ENCODE measurements around the gene DIP2C.

Gene DIP2C

DNA sequence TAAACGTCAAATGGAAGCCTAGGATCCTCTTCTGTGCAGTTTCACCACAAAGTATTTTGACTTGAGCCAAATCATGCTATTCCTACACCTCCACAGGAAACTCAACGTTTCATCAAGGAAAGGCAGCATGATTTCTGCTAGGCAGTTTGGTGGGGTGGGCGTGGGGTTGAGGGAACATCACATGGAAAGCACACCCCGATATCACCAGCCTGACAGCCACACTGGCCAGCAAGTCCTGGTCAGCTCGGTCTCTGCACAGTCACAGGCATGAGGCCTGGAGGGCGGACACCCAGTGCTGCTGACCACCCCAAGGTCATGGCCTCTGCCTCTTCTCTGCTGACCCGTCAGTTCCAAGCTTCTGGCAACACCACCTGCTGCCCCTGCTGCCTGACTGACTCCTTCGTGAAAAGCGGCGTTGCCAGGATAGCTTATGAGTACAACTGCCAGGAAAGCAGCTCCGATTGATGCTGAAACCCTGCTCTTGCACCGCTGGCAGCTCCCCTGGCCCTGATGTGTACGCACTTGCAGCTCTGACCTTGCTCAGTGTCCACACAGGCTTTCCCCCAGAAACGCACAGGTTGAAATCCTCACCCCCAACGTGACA is 171.5 kb downstream of the DIP2C start:
- H2BK5ac ChIP-seq (ENCODE audit: low read length): no peak overlapping the region
- H2BK15ac ChIP-seq (replicated peaks; ENCODE audit: low read depth): no peak overlapping the region
- H3K9ac ChIP-seq (ENCODE audit: low read length): no peak overlapping the region
- H3K4ac ChIP-seq (ENCODE audit: low read depth, low read length): no peak overlapping the region
- H3K23ac ChIP-seq (ENCODE audit: low read length): no peak overlapping the region
- no peak overlapping the region for H3K4me3 ChIP-seq (ENCODE audit: low read length)
- H4K5ac ChIP-seq (ENCODE audit: low read length): no peak overlapping the region
- no peak overlapping the region for H3K56ac ChIP-seq (ENCODE audit: low read length)
- H3K27me3 ChIP-seq (ENCODE audit: insufficient read depth, low read length, poor library complexity): no peaks in the 10 kb centered on the region
- no peak overlapping the region for H4K8ac ChIP-seq (ENCODE audit: low read depth, low read length)
- no peaks in the 10 kb centered on the region for H3K36me3 ChIP-seq (ENCODE audit: control insufficient read depth, insufficient read depth, low read length)
- H3K4me2 ChIP-seq (ENCODE audit: low read length): no peak overlapping the region
- no CpG with 5 or more reads among the region's 15 CpGs for WGBS (ENCODE audit: extremely low coverage, insufficient coverage, low lambda C conversion rate)
- H3K79me1 ChIP-seq (ENCODE audit: low read length): no peaks in the 10 kb centered on the region
- no peak overlapping the region for H3K27ac ChIP-seq (ENCODE audit: low read depth, low read length)
- H3K18ac ChIP-seq (ENCODE audit: low read length): no peak overlapping the region
- no peaks in the 10 kb centered on the region for H3K4me1 ChIP-seq (ENCODE audit: control insufficient read depth, low read depth, low read length)
- H2BK120ac ChIP-seq (ENCODE audit: low read depth, low read length): no peak overlapping the region
- H3K79me2 ChIP-seq (ENCODE audit: control insufficient read depth, insufficient read depth, low read length): no peaks in the 10 kb centered on the region
- H2AK5ac ChIP-seq (ENCODE audit: low read length): no peak overlapping the region
- DNase-seq: no peak

DNA sequence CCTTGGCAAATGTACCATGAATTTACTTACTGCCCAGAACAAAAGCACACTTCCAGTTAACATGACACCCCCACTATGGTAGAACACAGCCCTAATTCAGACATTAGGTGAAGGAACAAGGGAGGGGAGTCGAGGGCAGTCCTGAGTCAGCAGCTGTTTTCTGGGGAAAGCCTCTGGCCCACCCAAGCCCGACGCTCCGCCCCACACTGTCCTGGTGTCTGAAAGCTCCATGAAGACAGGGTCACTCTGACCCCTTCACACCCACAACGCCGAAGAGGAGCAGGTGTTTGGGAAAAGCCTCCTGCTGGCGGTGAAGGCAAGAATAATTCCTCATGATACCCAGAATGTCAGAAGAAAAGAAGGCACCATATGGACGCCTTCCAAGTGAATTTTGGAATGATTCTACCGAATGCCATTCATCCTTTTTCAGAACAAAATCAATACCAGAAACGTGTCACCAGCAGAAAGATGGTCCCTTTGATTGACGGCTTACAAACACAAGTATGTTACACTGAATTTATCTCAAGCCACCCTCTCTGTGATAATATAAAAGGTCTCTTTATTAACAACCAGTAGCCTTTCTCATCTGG is 172.1 kb downstream of the DIP2C start:
- no peaks in the 10 kb centered on the region for H3K79me1 ChIP-seq (ENCODE audit: low read length)
- H3K27me3 ChIP-seq (ENCODE audit: insufficient read depth, low read length, poor library complexity): no peaks in the 10 kb centered on the region
- H3K18ac ChIP-seq (ENCODE audit: low read length): no peak overlapping the region
- no peaks in the 10 kb centered on the region for H3K36me3 ChIP-seq (ENCODE audit: control insufficient read depth, insufficient read depth, low read length)
- no peak overlapping the region for H3K4me3 ChIP-seq (ENCODE audit: low read length)
- H2BK15ac ChIP-seq (replicated peaks; ENCODE audit: low read depth): no peak overlapping the region
- H4K5ac ChIP-seq (ENCODE audit: low read length): no peak overlapping the region
- no peak overlapping the region for H3K4me2 ChIP-seq (ENCODE audit: low read length)
- no peak overlapping the region for H3K27ac ChIP-seq (ENCODE audit: low read depth, low read length)
- no peaks in the 10 kb centered on the region for H3K4me1 ChIP-seq (ENCODE audit: control insufficient read depth, low read depth, low read length)
- H3K79me2 ChIP-seq (ENCODE audit: control insufficient read depth, insufficient read depth, low read length): no peaks in the 10 kb centered on the region
- no peak for DNase-seq
- no peak overlapping the region for H3K4ac ChIP-seq (ENCODE audit: low read depth, low read length)
- no peak overlapping the region for H2AK5ac ChIP-seq (ENCODE audit: low read length)
- H2BK120ac ChIP-seq (ENCODE audit: low read depth, low read length): no peak overlapping the region
- no peak overlapping the region for H3K23ac ChIP-seq (ENCODE audit: low read length)
- WGBS (ENCODE audit: extremely low coverage, insufficient coverage, low lambda C conversion rate): no CpG with 5 or more reads among the region's 11 CpGs
- H3K9ac ChIP-seq (ENCODE audit: low read length): no peak overlapping the region
- no peak overlapping the region for H2BK5ac ChIP-seq (ENCODE audit: low read length)
- no peak overlapping the region for H3K56ac ChIP-seq (ENCODE audit: low read length)
- no peak overlapping the region for H4K8ac ChIP-seq (ENCODE audit: low read depth, low read length)

DNA sequence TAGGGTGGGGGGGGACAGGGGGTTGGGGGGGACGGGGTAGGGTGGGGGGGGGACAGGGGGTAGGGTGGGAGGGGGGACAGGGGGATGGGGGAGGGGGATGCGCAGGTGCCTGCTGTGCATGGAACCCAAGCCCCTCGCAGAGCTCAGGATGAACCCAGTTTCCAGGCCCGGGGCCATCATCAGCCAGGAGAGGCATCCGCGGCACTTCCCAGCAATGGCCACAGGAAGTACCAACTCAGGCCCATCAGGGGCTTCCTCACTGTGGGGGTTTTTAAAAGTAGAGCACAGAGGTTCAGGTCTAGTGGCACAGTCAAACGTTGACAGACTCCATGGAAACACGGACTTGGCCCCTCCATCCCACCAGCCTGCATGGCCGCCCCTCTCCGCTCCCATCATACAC is 172.7 kb downstream of the DIP2C start:
- no peak overlapping the region for H3K4ac ChIP-seq (ENCODE audit: low read depth, low read length)
- no peak overlapping the region for H2BK15ac ChIP-seq (replicated peaks; ENCODE audit: low read depth)
- no peaks in the 10 kb centered on the region for H3K79me2 ChIP-seq (ENCODE audit: control insufficient read depth, insufficient read depth, low read length)
- no CpG with 5 or more reads among the region's 10 CpGs for WGBS (ENCODE audit: extremely low coverage, insufficient coverage, low lambda C conversion rate)
- no peaks in the 10 kb centered on the region for H3K27me3 ChIP-seq (ENCODE audit: insufficient read depth, low read length, poor library complexity)
- H3K4me2 ChIP-seq (ENCODE audit: low read length): no peak overlapping the region
- H4K5ac ChIP-seq (ENCODE audit: low read length): no peak overlapping the region
- H3K4me1 ChIP-seq (ENCODE audit: control insufficient read depth, low read depth, low read length): no peaks in the 10 kb centered on the region
- H3K27ac ChIP-seq (ENCODE audit: low read depth, low read length): no peak overlapping the region
- H3K9ac ChIP-seq (ENCODE audit: low read length): no peak overlapping the region
- no peak overlapping the region for H3K23ac ChIP-seq (ENCODE audit: low read length)
- no peak overlapping the region for H3K4me3 ChIP-seq (ENCODE audit: low read length)
- H3K79me1 ChIP-seq (ENCODE audit: low read length): no peaks in the 10 kb centered on the region
- no peaks in the 10 kb centered on the region for H3K36me3 ChIP-seq (ENCODE audit: control insufficient read depth, insufficient read depth, low read length)
- no peak overlapping the region for H3K18ac ChIP-seq (ENCODE audit: low read length)
- H2AK5ac ChIP-seq (ENCODE audit: low read length): no peak overlapping the region
- no peak overlapping the region for H2BK5ac ChIP-seq (ENCODE audit: low read length)
- H4K8ac ChIP-seq (ENCODE audit: low read depth, low read length): no peak overlapping the region
- no peak overlapping the region for H2BK120ac ChIP-seq (ENCODE audit: low read depth, low read length)
- DNase-seq: peak; percentile 38
- H3K56ac ChIP-seq (ENCODE audit: low read length): no peak overlapping the region

GRCh38 chr10:515674-516073 is 173.8 kb downstream of the DIP2C start:
- Histone ChIP-seq H3K4ac (ENCODE audit: low read depth, low read length) (no peak overlapping the region), H3K79me2 (ENCODE audit: control insufficient read depth, insufficient read depth, low read length) (no peaks in the 10 kb centered on the region), H2AK5ac (ENCODE audit: low read length) (no peak overlapping the region), H3K27ac (ENCODE audit: low read depth, low read length) (no peak overlapping the region), H3K9ac (ENCODE audit: low read length) (no peak overlapping the region), H4K5ac (ENCODE audit: low read length) (no peak overlapping the region), H3K23ac (ENCODE audit: low read length) (no peak overlapping the region), H2BK5ac (ENCODE audit: low read length) (no peak overlapping the region), H3K4me2 (ENCODE audit: low read length) (no peak overlapping the region), H4K8ac (ENCODE audit: low read depth, low read length) (no peak overlapping the region), H2BK15ac (replicated peaks; ENCODE audit: low read depth) (no peak overlapping the region), H2BK120ac (ENCODE audit: low read depth, low read length) (no peak overlapping the region), H3K79me1 (ENCODE audit: low read length) (no peaks in the 10 kb centered on the region), H3K4me1 (ENCODE audit: control insufficient read depth, low read depth, low read length) (no peaks in the 10 kb centered on the region), H3K56ac (ENCODE audit: low read length) (no peak overlapping the region), H3K36me3 (ENCODE audit: control insufficient read depth, insufficient read depth, low read length) (no peaks in the 10 kb centered on the region), H3K27me3 (ENCODE audit: insufficient read depth, low read length, poor library complexity) (no peaks in the 10 kb centered on the region), H3K18ac (ENCODE audit: low read length) (no peak overlapping the region), H3K4me3 (ENCODE audit: low read length) (no peak overlapping the region)
- no peak for DNase-seq
- no CpG with 5 or more reads among the region's 8 CpGs for WGBS (ENCODE audit: extremely low coverage, insufficient coverage, low lambda C conversion rate)

DNA sequence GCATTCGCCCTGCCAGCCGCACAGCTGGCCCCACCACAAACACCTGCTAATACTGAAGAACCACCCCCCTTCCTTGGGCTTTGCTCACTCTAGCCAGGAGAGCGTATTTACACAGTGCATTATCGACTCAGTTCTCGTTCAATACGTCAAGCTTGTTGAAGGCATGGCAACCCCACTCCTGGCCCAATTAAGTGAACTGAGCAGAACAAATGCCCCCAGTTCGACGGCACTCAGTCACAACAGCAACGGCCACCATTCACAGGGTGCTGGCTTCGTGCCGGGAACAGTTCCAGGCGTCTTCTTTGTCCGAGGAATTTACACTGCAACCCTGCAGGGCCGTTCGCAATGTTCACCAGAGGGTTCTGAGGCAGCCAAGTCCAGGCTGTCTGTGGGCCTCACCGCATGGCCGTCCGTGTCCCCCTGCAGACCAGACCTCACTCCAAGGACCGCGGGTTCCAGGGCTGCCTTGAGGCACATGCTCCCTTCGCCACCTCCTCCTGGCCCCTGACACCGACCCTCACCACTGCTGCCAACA is 175.3 kb downstream of the DIP2C start:
- no peaks in the 10 kb centered on the region for H3K79me2 ChIP-seq (ENCODE audit: control insufficient read depth, insufficient read depth, low read length)
- no peak overlapping the region for H2BK15ac ChIP-seq (replicated peaks; ENCODE audit: low read depth)
- H3K18ac ChIP-seq (ENCODE audit: low read length): no peak overlapping the region
- no peaks in the 10 kb centered on the region for H3K36me3 ChIP-seq (ENCODE audit: control insufficient read depth, insufficient read depth, low read length)
- no peaks in the 10 kb centered on the region for H3K4me1 ChIP-seq (ENCODE audit: control insufficient read depth, low read depth, low read length)
- H3K9ac ChIP-seq (ENCODE audit: low read length): no peak overlapping the region
- H3K4ac ChIP-seq (ENCODE audit: low read depth, low read length): no peak overlapping the region
- no peaks in the 10 kb centered on the region for H3K79me1 ChIP-seq (ENCODE audit: low read length)
- no peak overlapping the region for H3K4me2 ChIP-seq (ENCODE audit: low read length)
- no peak overlapping the region for H2BK120ac ChIP-seq (ENCODE audit: low read depth, low read length)
- H4K5ac ChIP-seq (ENCODE audit: low read length): no peak overlapping the region
- H2AK5ac ChIP-seq (ENCODE audit: low read length): no peak overlapping the region
- no CpG with 5 or more reads among the region's 22 CpGs for WGBS (ENCODE audit: extremely low coverage, insufficient coverage, low lambda C conversion rate)
- no peak overlapping the region for H3K23ac ChIP-seq (ENCODE audit: low read length)
- H3K56ac ChIP-seq (ENCODE audit: low read length): no peak overlapping the region
- DNase-seq: no peak
- no peak overlapping the region for H3K4me3 ChIP-seq (ENCODE audit: low read length)
- H2BK5ac ChIP-seq (ENCODE audit: low read length): no peak overlapping the region
- no peak overlapping the region for H4K8ac ChIP-seq (ENCODE audit: low read depth, low read length)
- H3K27ac ChIP-seq (ENCODE audit: low read depth, low read length): no peak overlapping the region
- no peaks in the 10 kb centered on the region for H3K27me3 ChIP-seq (ENCODE audit: insufficient read depth, low read length, poor library complexity)

DNA sequence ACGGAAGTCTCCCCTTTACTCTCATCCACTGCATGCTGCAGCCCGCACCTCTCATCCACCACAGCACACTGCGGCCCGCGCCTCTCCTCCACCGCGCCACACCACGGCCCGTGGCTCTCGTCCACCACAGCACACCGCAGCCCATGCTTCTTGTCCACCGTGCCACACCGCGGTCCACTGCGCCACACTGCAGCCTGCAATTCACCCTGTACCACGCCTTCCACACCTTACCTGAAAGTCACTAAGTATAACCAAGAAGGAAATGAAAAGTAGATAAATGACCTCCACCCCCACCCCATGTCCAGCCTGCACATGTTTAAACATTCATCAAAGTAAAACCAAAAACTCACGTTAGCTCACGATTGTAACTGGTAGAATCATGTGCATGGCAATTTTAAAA is 176.1 kb downstream of the DIP2C start:
- no CpG with 5 or more reads among the region's 18 CpGs for WGBS (ENCODE audit: extremely low coverage, insufficient coverage, low lambda C conversion rate)
- H4K8ac ChIP-seq (ENCODE audit: low read depth, low read length): no peak overlapping the region

More for the DNA sequence above, 176.1 kb downstream of the DIP2C start:
- H3K27ac ChIP-seq (ENCODE audit: low read depth, low read length): no peak overlapping the region
- H3K79me2 ChIP-seq (ENCODE audit: control insufficient read depth, insufficient read depth, low read length): no peaks in the 10 kb centered on the region
- no peak overlapping the region for H3K4ac ChIP-seq (ENCODE audit: low read depth, low read length)
- H3K23ac ChIP-seq (ENCODE audit: low read length): no peak overlapping the region
- H4K5ac ChIP-seq (ENCODE audit: low read length): no peak overlapping the region
- no peaks in the 10 kb centered on the region for H3K79me1 ChIP-seq (ENCODE audit: low read length)
- H3K27me3 ChIP-seq (ENCODE audit: insufficient read depth, low read length, poor library complexity): no peaks in the 10 kb centered on the region
- no peak overlapping the region for H3K9ac ChIP-seq (ENCODE audit: low read length)
- no peak overlapping the region for H3K56ac ChIP-seq (ENCODE audit: low read length)
- H3K4me1 ChIP-seq (ENCODE audit: control insufficient read depth, low read depth, low read length): no peaks in the 10 kb centered on the region
- H2BK5ac ChIP-seq (ENCODE audit: low read length): no peak overlapping the region
- no peak overlapping the region for H3K18ac ChIP-seq (ENCODE audit: low read length)
- H2BK120ac ChIP-seq (ENCODE audit: low read depth, low read length): no peak overlapping the region
- no peaks in the 10 kb centered on the region for H3K36me3 ChIP-seq (ENCODE audit: control insufficient read depth, insufficient read depth, low read length)
- H3K4me2 ChIP-seq (ENCODE audit: low read length): no peak overlapping the region
- DNase-seq: no peak
- no peak overlapping the region for H2AK5ac ChIP-seq (ENCODE audit: low read length)
- H3K4me3 ChIP-seq (ENCODE audit: low read length): no peak overlapping the region
- no peak overlapping the region for H2BK15ac ChIP-seq (replicated peaks; ENCODE audit: low read depth)
